ENCODE results near the gene DZIP1L.
A peak's percentile ranks its signal among the peaks of the same experiment; 100 is the strongest.

Gene DZIP1L

DNA sequence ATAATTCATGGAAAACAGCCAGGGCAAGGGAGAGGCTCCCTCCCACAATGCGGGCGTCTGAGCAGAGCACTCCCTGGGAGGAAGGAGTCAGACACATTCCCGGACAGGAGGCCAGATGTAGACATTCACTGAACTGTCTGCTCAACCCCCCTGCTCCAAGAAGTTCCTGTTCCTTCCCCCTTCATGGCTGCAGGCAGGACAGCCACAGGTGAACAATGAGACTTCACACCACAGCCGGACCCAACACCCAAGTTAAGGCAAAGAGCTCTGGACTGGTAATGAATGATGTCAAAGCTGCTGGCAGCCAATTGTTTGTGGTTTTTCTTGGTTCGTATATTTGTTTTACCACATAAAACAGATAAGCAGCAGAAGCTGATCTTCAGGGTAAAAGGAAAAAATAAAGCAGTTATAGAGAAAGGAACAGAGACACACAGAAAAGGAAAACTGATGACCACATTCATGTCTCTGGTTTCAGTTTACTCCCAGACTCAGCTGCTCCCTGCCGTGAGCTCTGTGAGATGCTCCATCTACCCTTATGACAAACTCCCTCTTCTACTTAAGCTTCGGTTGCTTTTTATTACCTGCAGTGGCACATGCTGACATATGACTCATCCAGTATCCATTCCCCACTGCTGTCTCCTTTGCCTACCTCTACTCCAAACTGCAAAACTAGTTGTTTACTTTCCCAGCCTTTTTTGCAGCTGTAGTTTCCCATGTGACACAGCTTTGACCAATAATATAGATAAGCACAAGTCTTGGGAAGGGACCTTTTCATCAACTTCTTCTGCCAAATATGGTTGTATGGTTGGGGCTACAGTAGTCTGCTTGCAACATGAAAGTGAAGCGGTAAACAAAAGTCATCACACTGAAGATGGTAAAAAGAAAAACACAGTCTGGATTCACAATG, 33.1 kb downstream of the DZIP1L start:
- DNase-seq (ENCODE audit: low read depth): peak; percentile 96
- peak overlapping the region; percentile 8 for H3K4me3 ChIP-seq (ENCODE audit: low read depth, low read length)
- TF ChIP-seq, protein P1, sequence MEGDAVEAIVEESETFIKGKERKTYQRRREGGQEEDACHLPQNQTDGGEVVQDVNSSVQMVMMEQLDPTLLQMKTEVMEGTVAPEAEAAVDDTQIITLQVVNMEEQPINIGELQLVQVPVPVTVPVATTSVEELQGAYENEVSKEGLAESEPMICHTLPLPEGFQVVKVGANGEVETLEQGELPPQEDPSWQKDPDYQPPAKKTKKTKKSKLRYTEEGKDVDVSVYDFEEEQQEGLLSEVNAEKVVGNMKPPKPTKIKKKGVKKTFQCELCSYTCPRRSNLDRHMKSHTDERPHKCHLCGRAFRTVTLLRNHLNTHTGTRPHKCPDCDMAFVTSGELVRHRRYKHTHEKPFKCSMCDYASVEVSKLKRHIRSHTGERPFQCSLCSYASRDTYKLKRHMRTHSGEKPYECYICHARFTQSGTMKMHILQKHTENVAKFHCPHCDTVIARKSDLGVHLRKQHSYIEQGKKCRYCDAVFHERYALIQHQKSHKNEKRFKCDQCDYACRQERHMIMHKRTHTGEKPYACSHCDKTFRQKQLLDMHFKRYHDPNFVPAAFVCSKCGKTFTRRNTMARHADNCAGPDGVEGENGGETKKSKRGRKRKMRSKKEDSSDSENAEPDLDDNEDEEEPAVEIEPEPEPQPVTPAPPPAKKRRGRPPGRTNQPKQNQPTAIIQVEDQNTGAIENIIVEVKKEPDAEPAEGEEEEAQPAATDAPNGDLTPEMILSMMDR (conservative IDR thresholded peaks at IDR 0.05; ENCODE audit: low read depth, low read length): no peak

DNA sequence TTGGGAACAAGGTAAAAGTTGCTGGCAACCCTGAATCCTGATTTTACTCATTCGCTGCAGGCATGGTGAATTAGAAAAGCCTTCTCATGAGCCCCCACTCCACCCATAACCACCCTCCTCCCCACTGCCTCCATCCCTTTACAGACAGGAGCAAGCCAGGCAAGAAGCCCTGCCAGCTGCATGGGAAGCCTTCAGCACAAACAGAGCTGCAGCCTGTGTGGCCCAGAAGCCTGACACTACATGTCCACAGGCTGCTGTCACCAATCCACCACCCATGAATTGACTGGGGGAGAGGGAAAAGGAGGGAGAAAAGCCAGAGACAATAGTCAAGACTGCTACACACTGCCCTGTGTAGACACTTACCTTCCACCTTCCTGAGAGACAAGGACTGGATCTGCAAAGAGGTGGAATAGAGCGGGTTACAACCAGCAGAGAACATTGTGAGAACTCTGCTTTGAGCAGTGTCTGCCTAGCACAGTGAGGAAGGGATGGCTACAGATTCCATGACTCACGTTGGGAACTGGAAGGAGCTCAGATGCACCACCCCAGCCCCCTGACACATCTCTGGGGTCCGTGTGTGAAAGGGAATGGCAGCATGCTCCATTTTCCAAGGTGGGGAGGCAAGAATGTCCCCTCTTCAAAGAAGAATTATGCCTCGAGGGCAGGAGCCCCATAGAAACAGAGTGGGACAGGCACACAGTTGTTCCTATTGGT, 33.9 kb downstream of the DZIP1L start:
- H3K4me3 ChIP-seq (ENCODE audit: low read depth, low read length): no peak overlapping the region
- TF ChIP-seq, protein P1 (conservative IDR thresholded peaks at IDR 0.05; ENCODE audit: low read depth, low read length): no peak
- peak; percentile 76 for DNase-seq (ENCODE audit: low read depth)

DNA sequence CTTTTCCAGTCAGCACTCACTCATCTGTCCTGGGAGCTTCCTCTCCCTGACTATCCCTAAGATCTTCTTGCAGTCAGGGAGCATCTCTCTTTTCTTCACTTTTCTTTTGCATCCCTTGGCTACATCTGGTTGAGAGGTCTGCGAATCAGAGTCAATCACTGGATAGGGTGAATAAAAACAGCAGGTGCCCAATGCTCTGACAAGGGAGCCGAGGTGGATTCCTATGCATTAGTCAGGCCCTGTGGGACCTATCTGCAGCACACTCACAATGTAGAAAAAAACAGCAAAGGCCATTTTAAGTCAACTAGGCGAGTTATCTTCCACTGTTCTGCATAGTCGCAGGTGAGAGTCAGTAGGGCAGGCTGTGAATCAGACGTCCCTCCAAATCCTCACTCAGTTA, 35.5 kb downstream of the DZIP1L start:
- no peak overlapping the region for H3K4me3 ChIP-seq (ENCODE audit: low read depth, low read length)
- DNase-seq (ENCODE audit: low read depth): peak; percentile 45
- TF ChIP-seq, protein P1 (conservative IDR thresholded peaks at IDR 0.05; ENCODE audit: low read depth, low read length): no peak

DNA sequence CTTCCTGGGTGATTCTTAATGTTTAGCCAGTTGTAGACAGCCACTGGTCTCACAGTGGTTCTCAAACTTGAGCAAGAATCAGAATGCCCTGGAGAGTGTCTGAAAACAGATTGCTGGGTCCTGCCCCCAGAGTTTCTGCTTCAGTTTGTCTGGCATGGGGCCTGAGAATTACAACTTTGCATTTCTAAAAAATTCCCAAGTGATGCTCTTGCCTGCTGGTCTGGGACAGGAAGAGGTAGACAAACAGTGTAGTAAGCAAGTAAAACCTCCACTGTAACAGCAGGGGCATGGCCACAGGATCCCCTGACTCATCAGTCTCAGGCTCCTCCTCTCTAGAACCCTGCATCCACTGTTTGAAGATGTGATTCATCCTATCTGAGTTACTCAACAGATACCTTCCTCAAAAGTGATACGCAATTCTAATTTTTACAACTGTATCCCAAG, 36.5 kb downstream of the DZIP1L start:
- H3K4me3 ChIP-seq (ENCODE audit: low read depth, low read length): no peak overlapping the region
- TF ChIP-seq, protein P1 (conservative IDR thresholded peaks at IDR 0.05; ENCODE audit: low read depth, low read length): no peak
- peak; percentile 99 for DNase-seq (ENCODE audit: low read depth)

DNA sequence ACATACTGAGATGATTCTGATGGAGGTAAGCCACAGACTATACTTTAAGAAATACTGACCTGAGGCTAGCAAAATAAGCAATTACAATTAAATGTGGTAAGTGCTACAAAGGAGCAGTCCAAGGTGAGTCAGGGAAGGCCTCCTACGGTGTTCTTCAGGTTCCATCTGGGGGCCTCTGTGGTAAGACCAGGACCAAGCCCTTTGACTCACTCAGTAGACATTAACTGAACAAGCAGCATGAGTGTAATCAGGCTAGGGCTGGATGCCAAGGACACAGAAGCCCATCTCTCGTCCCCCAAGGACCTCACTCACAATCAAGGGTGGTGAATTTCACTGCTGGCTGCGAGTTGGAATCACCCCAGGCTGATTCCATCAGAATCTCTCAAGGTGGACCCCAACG, 37.3 kb downstream of the DZIP1L start:
- TF ChIP-seq, protein P1 (conservative IDR thresholded peaks at IDR 0.05; ENCODE audit: low read depth, low read length): no peak
- peak; percentile 77 for DNase-seq (ENCODE audit: low read depth)
- H3K4me3 ChIP-seq (ENCODE audit: low read depth, low read length): no peak overlapping the region

DNA sequence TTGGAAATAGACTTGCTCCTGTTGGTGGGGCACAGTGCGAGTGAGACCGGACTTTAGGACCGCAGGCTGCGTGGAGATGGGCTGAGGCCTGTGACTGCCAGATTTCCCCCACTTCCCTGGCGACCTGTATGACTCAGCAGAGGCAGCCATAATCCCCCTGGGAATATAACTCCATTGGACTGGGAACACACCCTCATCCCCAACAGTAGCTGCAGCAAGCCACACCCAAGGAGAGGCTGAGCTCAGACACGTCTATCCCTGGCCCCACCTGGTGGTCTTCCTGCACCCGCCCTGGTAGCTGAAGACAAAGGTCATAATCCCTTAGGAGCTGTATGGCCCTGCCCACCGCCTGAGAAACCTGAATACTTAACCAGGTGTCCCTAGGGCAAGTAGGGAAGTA, 42.6 kb downstream of the DZIP1L start:
- TF ChIP-seq, protein P1 (conservative IDR thresholded peaks at IDR 0.05; ENCODE audit: low read depth, low read length): no peak
- DNase-seq (ENCODE audit: low read depth): no peak
- H3K4me3 ChIP-seq (ENCODE audit: low read depth, low read length): no peak overlapping the region

Measured in choroid plexus epithelial cell (primary cell).